Iris pigment epithelial cell (primary cell): Measurements from ENCODE around the gene ERC1.
"Not testable (repeated sequence)": the region's sequence is repeated elsewhere in the genome, so short reads cannot be mapped to it uniquely, and the experiment has no call there.

Experiments used
- DNase-seq: peaks from one replicate; pipeline ENCODE4 v3.0.0-alpha.2; 2011; ENCODE audit warnings: low read depth

Gene ERC1

GRCh38 chr12:981961-982360 lies 9.1 kb upstream of the ERC1 start:
- DNase-seq, result no peak

GRCh38 chr12:988646-989045 lies 2.4 kb upstream of the ERC1 start:
- peak; percentile 43 for DNase-seq

- no peak for DNase-seq
These were observed 2.0 kb upstream of the ERC1 start for GRCh38 chr12:989051-989450.

- peak; percentile 79 for DNase-seq
These were observed 1.0 kb upstream of the ERC1 start for GRCh38 chr12:989751-990660.

- no peak for DNase-seq
These were observed 619 bp downstream of the ERC1 start for GRCh38 chr12:991350-992333.

- DNase-seq, result no peak
These were observed 1.6 kb downstream of the ERC1 start for GRCh38 chr12:992647-993046.

- DNase-seq, result no peak
These were observed 5.9 kb downstream of the ERC1 start for GRCh38 chr12:996881-997280.

GRCh38 chr12:997505-997904 lies 6.5 kb downstream of the ERC1 start:
- DNase-seq, result no peak

GRCh38 chr12:998020-998874 lies 7.2 kb downstream of the ERC1 start:
- peak; percentile 54 for DNase-seq

GRCh38 chr12:999736-1000135 lies 8.7 kb downstream of the ERC1 start:
- not testable (repeated sequence) for DNase-seq

GRCh38 chr12:1001507-1001906 lies 10.5 kb downstream of the ERC1 start:
- no peak for DNase-seq

- DNase-seq, result no peak
These were observed 12.7 kb downstream of the ERC1 start for GRCh38 chr12:1003600-1004271.

- no peak for DNase-seq
These were observed 15.2 kb downstream of the ERC1 start for GRCh38 chr12:1006255-1006654.

- DNase-seq, result no peak
These were observed 16.3 kb downstream of the ERC1 start for GRCh38 chr12:1007276-1007675.

GRCh38 chr12:1007994-1008393 lies 17.0 kb downstream of the ERC1 start:
- DNase-seq, result no peak

GRCh38 chr12:1011091-1011490 lies 20.1 kb downstream of the ERC1 start:
- DNase-seq, result no peak

GRCh38 chr12:1013618-1014489 lies 22.8 kb downstream of the ERC1 start:
- peak; percentile 92 for DNase-seq

GRCh38 chr12:1019283-1019682 lies 28.3 kb downstream of the ERC1 start:
- DNase-seq, result no peak

GRCh38 chr12:1020389-1020788 lies 29.4 kb downstream of the ERC1 start:
- no peak for DNase-seq
